ENCODE results near the gene IL17D. TPM values are rescaled to one million over a fixed set of nuclear protein-coding genes. Genes with fewer than 3 reads are reported as not detected.

The IL17D gene
- total RNA-seq, 1 experiment from 2014 or later = 2.2 TPM

GRCh38 chr13:20691616-20692015 is 11.9 kb upstream of the IL17D start:
- no peaks in the 10 kb centered on the region for H3K9me3 Mint-ChIP-seq (ENCODE audit: unreplicated experiment)
- Histone ChIP-seq H3K27me3 (replicated peaks; ENCODE audit: control insufficient read depth, insufficient read depth, low read length) (no peaks in the 10 kb centered on the region), H3K9me3 (no peaks in the 10 kb centered on the region), H3K4me3 (ENCODE audit: low read depth, low read length) (no peak overlapping the region), H3K36me3 (ENCODE audit: control insufficient read depth, insufficient read depth, low read length) (no peaks in the 10 kb centered on the region), H3K4me1 (no peaks in the 10 kb centered on the region)
- H3K27ac Mint-ChIP-seq (ENCODE audit: unreplicated experiment) = no peak overlapping the region
- POLR2A ChIA-PET = no interaction called here
- H3K4me3 Mint-ChIP-seq (ENCODE audit: unreplicated experiment) = no peak overlapping the region
- H3K4me1 Mint-ChIP-seq (ENCODE audit: low read depth, unreplicated experiment) = no peaks in the 10 kb centered on the region
- no peaks in the 10 kb centered on the region for H3K27me3 Mint-ChIP-seq (ENCODE audit: insufficient read depth, unreplicated experiment)
- CTCF ChIA-PET = no interaction called here
- no peaks in the 10 kb centered on the region for H3K36me3 Mint-ChIP-seq (ENCODE audit: insufficient read depth, unreplicated experiment)
- BruUV-seq (replicated peaks) = no TSS peak
- TF ChIP-seq CTCF (IDR thresholded peaks at IDR 0.05; ENCODE audit: insufficient read depth in 1 of 2, low read depth in 1 of 2, low read length in 1 of 2, severe bottlenecking in 1 of 2, unreplicated experiment in 1 of 2) = no peak
- intact Hi-C loops (cut with micrococcal nuclease; ENCODE audit: unreplicated experiment) = no loop called here
- DNase-seq = no peak

- ChIA-PET CTCF (no interaction called here), POLR2A (no interaction called here)
- no peaks in the 10 kb centered on the region for H3K36me3 ChIP-seq (ENCODE audit: control insufficient read depth, insufficient read depth, low read length)
- H3K9me3 ChIP-seq = no peaks in the 10 kb centered on the region
- Mint-ChIP-seq H3K4me3 (ENCODE audit: unreplicated experiment) (no peak overlapping the region), H3K27ac (ENCODE audit: unreplicated experiment) (no peak overlapping the region), H3K4me1 (ENCODE audit: low read depth, unreplicated experiment) (peaks cover 10% of the 10 kb centered on the region), H3K36me3 (ENCODE audit: insufficient read depth, unreplicated experiment) (no peaks in the 10 kb centered on the region), H3K9me3 (ENCODE audit: unreplicated experiment) (no peaks in the 10 kb centered on the region), H3K27me3 (ENCODE audit: insufficient read depth, unreplicated experiment) (no peaks in the 10 kb centered on the region)
- no TSS peak for BruUV-seq (replicated peaks)
- H3K27me3 ChIP-seq (replicated peaks; ENCODE audit: control insufficient read depth, insufficient read depth, low read length) = no peaks in the 10 kb centered on the region
- H3K4me1 ChIP-seq = no peaks in the 10 kb centered on the region
- intact Hi-C loops (cut with micrococcal nuclease; ENCODE audit: unreplicated experiment) = no loop called here
- no peak for DNase-seq
- TF ChIP-seq CTCF (IDR thresholded peaks at IDR 0.05; ENCODE audit: insufficient read depth in 1 of 2, low read depth in 1 of 2, low read length in 1 of 2, severe bottlenecking in 1 of 2, unreplicated experiment in 1 of 2) = no peak
- no peak overlapping the region for H3K4me3 ChIP-seq (ENCODE audit: low read depth, low read length)
Observed at GRCh38 chr13:20696073-20696472, 7.4 kb upstream of the IL17D start.

GRCh38 chr13:20699715-20700114 is 3.8 kb upstream of the IL17D start:
- H3K9me3 ChIP-seq = no peaks in the 10 kb centered on the region
- Mint-ChIP-seq H3K9me3 (ENCODE audit: unreplicated experiment) (no peaks in the 10 kb centered on the region), H3K27me3 (ENCODE audit: insufficient read depth, unreplicated experiment) (no peaks in the 10 kb centered on the region), H3K27ac (ENCODE audit: unreplicated experiment) (no peak overlapping the region), H3K36me3 (ENCODE audit: insufficient read depth, unreplicated experiment) (no peaks in the 10 kb centered on the region), H3K4me3 (ENCODE audit: unreplicated experiment) (no peak overlapping the region), H3K4me1 (ENCODE audit: low read depth, unreplicated experiment) (peaks cover 10% of the 10 kb centered on the region)
- ChIA-PET POLR2A (no interaction called here), CTCF (no interaction called here)
- peaks cover 13% of the 10 kb centered on the region for H3K4me1 ChIP-seq
- H3K36me3 ChIP-seq (ENCODE audit: control insufficient read depth, insufficient read depth, low read length) = no peaks in the 10 kb centered on the region
- no peaks in the 10 kb centered on the region for H3K27me3 ChIP-seq (replicated peaks; ENCODE audit: control insufficient read depth, insufficient read depth, low read length)
- intact Hi-C loops (cut with micrococcal nuclease; ENCODE audit: unreplicated experiment) = loop anchor here (10.0 kb wide), 1 partner anchor 55 kb away; no protein-coding TSS in a partner anchor
- DNase-seq = no peak
- TF ChIP-seq CTCF (IDR thresholded peaks at IDR 0.05; ENCODE audit: insufficient read depth in 1 of 2, low read depth in 1 of 2, low read length in 1 of 2, severe bottlenecking in 1 of 2, unreplicated experiment in 1 of 2) = no peak
- H3K4me3 ChIP-seq (ENCODE audit: low read depth, low read length) = no peak overlapping the region
- no TSS peak for BruUV-seq (replicated peaks)

All from Caco-2 (cell line).